Liver (tissue), 9 donors: ENCODE data around the gene FOXK1. TPM values are rescaled to one million over a fixed set of nuclear protein-coding genes. Genes with fewer than 3 reads are reported as not detected.

ENCODE experiments used
- DNase-seq: peaks from one replicate; pipeline ENCODE4 v3.0.0-alpha.2; 2017; ENCODE audit warnings: low spot score
- H3K27ac ChIP-seq, 2 donors: one replicate each; pipeline ENCODE4 v1.7.0; 2013; ENCODE audit warnings: inconsistent platforms in 2 of 2, low read length in 2 of 2, control low read depth in 1 of 2, low read depth in 1 of 2, mild to moderate bottlenecking in 1 of 2
- H3K27me3 ChIP-seq, 4 donors: one replicate each; pipeline versions ENCODE4 v1.6.1 to v1.7.0; 2013; ENCODE audit warnings: low read length in 3 of 4, inconsistent platforms in 1 of 4, mild to moderate bottlenecking in 1 of 4, moderate library complexity in 1 of 4; ENCODE audit not compliant: control insufficient read depth in 4 of 4, insufficient read depth in 4 of 4
- H3K36me3 ChIP-seq, 4 donors: one replicate each; pipeline versions ENCODE4 v1.6.1 to v1.7.0; 2013; ENCODE audit warnings: low read length in 3 of 4, mild to moderate bottlenecking in 3 of 4, low read depth in 1 of 4, moderate library complexity in 1 of 4; ENCODE audit not compliant: control insufficient read depth in 4 of 4, insufficient read depth in 3 of 4
- H3K4me1 ChIP-seq, 4 donors: one replicate each; pipeline versions ENCODE4 v1.6.1 to v1.7.0; 2013; ENCODE audit warnings: low read length in 3 of 4, mild to moderate bottlenecking in 3 of 4, moderate library complexity in 1 of 4; ENCODE audit not compliant: control insufficient read depth in 4 of 4, insufficient read depth in 4 of 4
- H3K4me3 ChIP-seq, 3 donors: one replicate each; pipeline versions ENCODE4 v1.6.1 to v1.7.0; 2013; ENCODE audit warnings: low read length in 3 of 3, control low read depth in 1 of 3, low read depth in 1 of 3, mild to moderate bottlenecking in 1 of 3
- H3K9ac ChIP-seq, 2 donors: one replicate each; pipeline ENCODE4 v1.7.0; 2013; ENCODE audit warnings: low read length in 2 of 2, mild to moderate bottlenecking in 2 of 2, moderate library complexity in 2 of 2, control low read depth in 1 of 2, low read depth in 1 of 2
- H3K9me3 ChIP-seq, 4 donors: one replicate each; pipeline versions ENCODE4 v1.6.1 to v1.7.0; 2013; ENCODE audit warnings: low read length in 3 of 4; ENCODE audit not compliant: control insufficient read depth in 4 of 4
- EGR1 ChIP-seq, 2 donors: IDR thresholded peaks; 2 replicates each; pipeline ENCODE4 v1.6.1; 2016 to 2018; ENCODE audit warnings: antibody characterized with exemption in 2 of 2, low read depth in 2 of 2
- FOXA1 ChIP-seq: IDR thresholded peaks from 2 replicates; pipeline ENCODE4 v1.6.1; 2016; ENCODE audit warnings: antibody characterized with exemption
- FOXA2 ChIP-seq: IDR thresholded peaks from 2 replicates; pipeline ENCODE4 v1.6.1; 2016; ENCODE audit warnings: antibody characterized with exemption
- GABPA ChIP-seq, 2 donors: IDR thresholded peaks in 1 of 2; conservative IDR thresholded peaks in 1 of 2; 2 replicates each; pipeline ENCODE4 v1.6.1; 2016; ENCODE audit warnings: antibody characterized with exemption in 2 of 2, mild to moderate bottlenecking in 1 of 2, moderate library complexity in 1 of 2
- HNF4A ChIP-seq, 2 donors: conservative IDR thresholded peaks; 2 replicates each; pipeline ENCODE4 v1.6.1; 2016; ENCODE audit warnings: antibody characterized with exemption in 2 of 2, mild to moderate bottlenecking in 2 of 2
- HNF4G ChIP-seq: IDR thresholded peaks from 2 replicates; pipeline ENCODE4 v1.6.1; 2016; ENCODE audit warnings: antibody characterized with exemption
- JUND ChIP-seq, 2 donors: IDR thresholded peaks; 2 replicates each; pipeline ENCODE4 v1.6.1; 2016; ENCODE audit warnings: antibody characterized with exemption in 2 of 2
- NR2F2 ChIP-seq: IDR thresholded peaks from 2 replicates; pipeline ENCODE4 v1.6.1; 2016; ENCODE audit warnings: antibody characterized with exemption
- RAD21 ChIP-seq, 2 donors: IDR thresholded peaks; 2 replicates each; pipeline ENCODE4 v1.6.1; 2016; ENCODE audit warnings: antibody characterized with exemption in 2 of 2, mild to moderate bottlenecking in 2 of 2
- RXRA ChIP-seq, 2 donors: IDR thresholded peaks; 2 replicates each; pipeline ENCODE4 v1.6.1; 2017 to 2018; ENCODE audit warnings: antibody characterized with exemption in 2 of 2, mild to moderate bottlenecking in 1 of 2
- SP1 ChIP-seq: IDR thresholded peaks from 2 replicates; pipeline ENCODE4 v1.6.1; 2018; ENCODE audit warnings: antibody characterized with exemption, mild to moderate bottlenecking
- TAF1 ChIP-seq: conservative IDR thresholded peaks from 2 replicates; pipeline ENCODE4 v1.6.1; 2016; ENCODE audit warnings: antibody characterized with exemption, mild to moderate bottlenecking
- YY1 ChIP-seq: IDR thresholded peaks from 2 replicates; pipeline ENCODE4 v1.6.1; 2016; ENCODE audit warnings: antibody characterized with exemption, mild to moderate bottlenecking
- WGBS: extraction: QIAGEN DNeasy Blood & Tissue Kit; methylation state at CpG from one replicate; pipeline ENCODE4 v1.1.7; 2013; 5-methylcytosine and 5-hydroxymethylcytosine counted together
- polyA plus RNA-seq, 2 donors: library from polyadenylated mRNA; stranded (reverse) in 1 of 2; unstranded in 1 of 2; fragments of 200-250 nt in 1 of 2; fragments of >200 nt in 1 of 2; fragmentation: Nextera tagmentation in 1 of 2; extraction: Ambion mirVana in 1 of 2; gene quantifications; one replicate each; pipeline versions ENCODE4 v1.2.1 to v1.2.3, GENCODE V29; 2013 to 2015
- total RNA-seq, 2 donors: library from RNA; depleted of rRNA; stranded (reverse); fragments of >200 nt; gene quantifications; one replicate each; pipeline ENCODE4 v1.2.3, GENCODE V29; 2014
- TF ChIP-seq, protein P1 (sequence below): IDR thresholded peaks from 2 replicates; pipeline ENCODE4 v1.6.1; 2016; ENCODE audit warnings: antibody characterized with exemption
- TF ChIP-seq, protein P2 (sequence below): IDR thresholded peaks from 2 replicates; pipeline ENCODE4 v1.6.1; 2016; ENCODE audit warnings: antibody characterized with exemption, mild to moderate bottlenecking
- TF ChIP-seq, protein P3 (sequence below): IDR thresholded peaks from 2 replicates; pipeline ENCODE4 v1.6.1; 2016; ENCODE audit warnings: antibody characterized with exemption
- TF ChIP-seq, protein P4 (sequence below): fragments of 150-350 bp; IDR thresholded peaks from 2 replicates; pipeline ENCODE4 v1.5.1; 2017; ENCODE audit warnings: improper control_type of control experiment, low read depth, low read length; ENCODE audit not compliant: missing input control
- TF ChIP-seq, protein P5 (sequence below): IDR thresholded peaks from 2 replicates; pipeline ENCODE4 v1.6.1; 2016; ENCODE audit warnings: antibody characterized with exemption
- donor health status: healthy.
- donor health status: healthy.
- donor health status: healthy.
- donor health status: healthy.
- donor health status: healthy.

The FOXK1 gene
- total and polyA plus RNA-seq, 4 donors: 1.2 to 8.5 (median 4.4) TPM

DNA sequence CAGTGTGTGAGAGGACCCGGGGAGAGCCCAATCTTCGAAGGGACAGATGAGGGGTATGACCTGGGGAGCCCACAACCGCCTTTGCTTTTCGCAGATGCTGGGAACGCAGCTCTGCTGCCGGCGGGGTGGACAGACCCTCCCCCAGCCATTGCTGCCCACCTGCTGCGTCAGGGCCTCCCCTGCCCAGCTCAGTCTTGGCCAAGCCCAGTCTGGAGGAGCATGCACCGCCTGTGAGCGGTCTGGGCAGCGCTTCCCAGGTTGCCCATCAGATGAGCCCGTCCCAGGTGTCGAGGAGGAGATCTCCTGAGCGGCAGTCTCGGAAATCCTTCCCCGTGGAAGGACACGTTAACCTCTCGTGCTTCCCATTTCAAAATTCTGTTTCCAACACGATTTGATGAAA lies 76.0 kb downstream of the FOXK1 start:
- H3K27ac ChIP-seq: no peak overlapping the region
- no peaks in the 10 kb centered on the region for H3K27me3 ChIP-seq
- TF ChIP-seq HNF4G: no peak
- no peak for DNase-seq
- H3K36me3 ChIP-seq: peaks cover 17 to 72% (median 43%) of the 10 kb centered on the region in 4 donors
- no peaks in the 10 kb centered on the region for H3K9me3 ChIP-seq
- H3K9ac ChIP-seq: no peak overlapping the region
- no peaks in the 10 kb centered on the region for H3K4me1 ChIP-seq
- 97% methylated on average over 19 of the region's 19 CpGs for WGBS
- no peak overlapping the region for H3K4me3 ChIP-seq

DNA sequence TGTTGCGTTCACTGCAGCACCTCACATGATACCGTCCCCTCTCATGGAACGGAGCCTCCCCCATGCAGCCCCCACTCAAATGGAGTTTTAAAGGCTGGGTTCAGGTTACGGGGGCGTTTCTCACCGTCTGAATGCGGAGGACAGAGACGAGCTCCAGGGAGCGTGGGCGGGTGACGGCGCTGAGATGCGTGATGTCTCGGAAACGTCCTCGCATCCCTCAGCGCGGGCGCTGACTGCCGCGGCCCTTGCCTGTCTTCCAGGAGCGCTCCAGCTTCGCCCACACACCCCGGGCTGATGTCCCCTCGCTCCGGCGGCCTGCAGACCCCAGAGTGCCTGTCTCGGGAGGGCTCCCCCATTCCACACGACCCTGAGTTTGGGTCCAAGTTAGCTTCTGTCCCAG lies 76.7 kb downstream of the FOXK1 start:
- Histone ChIP-seq H3K27ac (no peak overlapping the region), H3K9ac (no peak overlapping the region), H3K4me3 (no peak overlapping the region), H3K27me3 (no peaks in the 10 kb centered on the region), H3K36me3 (peaks cover 17 to 79% (median 46%) of the 10 kb centered on the region in 4 donors), H3K4me1 (no peaks in the 10 kb centered on the region), H3K9me3 (no peaks in the 10 kb centered on the region)
- 97% methylated on average over 29 of the region's 29 CpGs for WGBS
- no peak for TF ChIP-seq FOXA1
- no peak for TF ChIP-seq HNF4A (conservative IDR thresholded peaks at IDR 0.05)
- no peak for TF ChIP-seq RAD21 (IDR thresholded peaks at IDR 0.05)
- TF ChIP-seq EGR1 (IDR thresholded peaks at IDR 0.05; ENCODE audit: low read depth in 2 of 2): no peak
- TF ChIP-seq SP1: no peak
- TF ChIP-seq, protein P1, sequence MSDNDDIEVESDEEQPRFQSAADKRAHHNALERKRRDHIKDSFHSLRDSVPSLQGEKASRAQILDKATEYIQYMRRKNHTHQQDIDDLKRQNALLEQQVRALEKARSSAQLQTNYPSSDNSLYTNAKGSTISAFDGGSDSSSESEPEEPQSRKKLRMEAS: no peak
- TF ChIP-seq TAF1: no peak
- TF ChIP-seq GABPA (IDR thresholded peaks at IDR 0.05 in 1 of 2, conservative IDR thresholded peaks at IDR 0.05 in 1 of 2): no peak
- TF ChIP-seq, protein P2, sequence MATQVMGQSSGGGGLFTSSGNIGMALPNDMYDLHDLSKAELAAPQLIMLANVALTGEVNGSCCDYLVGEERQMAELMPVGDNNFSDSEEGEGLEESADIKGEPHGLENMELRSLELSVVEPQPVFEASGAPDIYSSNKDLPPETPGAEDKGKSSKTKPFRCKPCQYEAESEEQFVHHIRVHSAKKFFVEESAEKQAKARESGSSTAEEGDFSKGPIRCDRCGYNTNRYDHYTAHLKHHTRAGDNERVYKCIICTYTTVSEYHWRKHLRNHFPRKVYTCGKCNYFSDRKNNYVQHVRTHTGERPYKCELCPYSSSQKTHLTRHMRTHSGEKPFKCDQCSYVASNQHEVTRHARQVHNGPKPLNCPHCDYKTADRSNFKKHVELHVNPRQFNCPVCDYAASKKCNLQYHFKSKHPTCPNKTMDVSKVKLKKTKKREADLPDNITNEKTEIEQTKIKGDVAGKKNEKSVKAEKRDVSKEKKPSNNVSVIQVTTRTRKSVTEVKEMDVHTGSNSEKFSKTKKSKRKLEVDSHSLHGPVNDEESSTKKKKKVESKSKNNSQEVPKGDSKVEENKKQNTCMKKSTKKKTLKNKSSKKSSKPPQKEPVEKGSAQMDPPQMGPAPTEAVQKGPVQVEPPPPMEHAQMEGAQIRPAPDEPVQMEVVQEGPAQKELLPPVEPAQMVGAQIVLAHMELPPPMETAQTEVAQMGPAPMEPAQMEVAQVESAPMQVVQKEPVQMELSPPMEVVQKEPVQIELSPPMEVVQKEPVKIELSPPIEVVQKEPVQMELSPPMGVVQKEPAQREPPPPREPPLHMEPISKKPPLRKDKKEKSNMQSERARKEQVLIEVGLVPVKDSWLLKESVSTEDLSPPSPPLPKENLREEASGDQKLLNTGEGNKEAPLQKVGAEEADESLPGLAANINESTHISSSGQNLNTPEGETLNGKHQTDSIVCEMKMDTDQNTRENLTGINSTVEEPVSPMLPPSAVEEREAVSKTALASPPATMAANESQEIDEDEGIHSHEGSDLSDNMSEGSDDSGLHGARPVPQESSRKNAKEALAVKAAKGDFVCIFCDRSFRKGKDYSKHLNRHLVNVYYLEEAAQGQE: no peak
- TF ChIP-seq, protein P3, sequence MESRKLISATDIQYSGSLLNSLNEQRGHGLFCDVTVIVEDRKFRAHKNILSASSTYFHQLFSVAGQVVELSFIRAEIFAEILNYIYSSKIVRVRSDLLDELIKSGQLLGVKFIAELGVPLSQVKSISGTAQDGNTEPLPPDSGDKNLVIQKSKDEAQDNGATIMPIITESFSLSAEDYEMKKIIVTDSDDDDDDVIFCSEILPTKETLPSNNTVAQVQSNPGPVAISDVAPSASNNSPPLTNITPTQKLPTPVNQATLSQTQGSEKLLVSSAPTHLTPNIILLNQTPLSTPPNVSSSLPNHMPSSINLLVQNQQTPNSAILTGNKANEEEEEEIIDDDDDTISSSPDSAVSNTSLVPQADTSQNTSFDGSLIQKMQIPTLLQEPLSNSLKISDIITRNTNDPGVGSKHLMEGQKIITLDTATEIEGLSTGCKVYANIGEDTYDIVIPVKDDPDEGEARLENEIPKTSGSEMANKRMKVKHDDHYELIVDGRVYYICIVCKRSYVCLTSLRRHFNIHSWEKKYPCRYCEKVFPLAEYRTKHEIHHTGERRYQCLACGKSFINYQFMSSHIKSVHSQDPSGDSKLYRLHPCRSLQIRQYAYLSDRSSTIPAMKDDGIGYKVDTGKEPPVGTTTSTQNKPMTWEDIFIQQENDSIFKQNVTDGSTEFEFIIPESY: no peak
- no peak for TF ChIP-seq RXRA (IDR thresholded peaks at IDR 0.05)
- TF ChIP-seq, protein P4, sequence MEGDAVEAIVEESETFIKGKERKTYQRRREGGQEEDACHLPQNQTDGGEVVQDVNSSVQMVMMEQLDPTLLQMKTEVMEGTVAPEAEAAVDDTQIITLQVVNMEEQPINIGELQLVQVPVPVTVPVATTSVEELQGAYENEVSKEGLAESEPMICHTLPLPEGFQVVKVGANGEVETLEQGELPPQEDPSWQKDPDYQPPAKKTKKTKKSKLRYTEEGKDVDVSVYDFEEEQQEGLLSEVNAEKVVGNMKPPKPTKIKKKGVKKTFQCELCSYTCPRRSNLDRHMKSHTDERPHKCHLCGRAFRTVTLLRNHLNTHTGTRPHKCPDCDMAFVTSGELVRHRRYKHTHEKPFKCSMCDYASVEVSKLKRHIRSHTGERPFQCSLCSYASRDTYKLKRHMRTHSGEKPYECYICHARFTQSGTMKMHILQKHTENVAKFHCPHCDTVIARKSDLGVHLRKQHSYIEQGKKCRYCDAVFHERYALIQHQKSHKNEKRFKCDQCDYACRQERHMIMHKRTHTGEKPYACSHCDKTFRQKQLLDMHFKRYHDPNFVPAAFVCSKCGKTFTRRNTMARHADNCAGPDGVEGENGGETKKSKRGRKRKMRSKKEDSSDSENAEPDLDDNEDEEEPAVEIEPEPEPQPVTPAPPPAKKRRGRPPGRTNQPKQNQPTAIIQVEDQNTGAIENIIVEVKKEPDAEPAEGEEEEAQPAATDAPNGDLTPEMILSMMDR: no peak
- TF ChIP-seq FOXA2: no peak
- no peak for TF ChIP-seq HNF4G
- TF ChIP-seq NR2F2: no peak
- TF ChIP-seq JUND (IDR thresholded peaks at IDR 0.05): no peak
- TF ChIP-seq, protein P5, sequence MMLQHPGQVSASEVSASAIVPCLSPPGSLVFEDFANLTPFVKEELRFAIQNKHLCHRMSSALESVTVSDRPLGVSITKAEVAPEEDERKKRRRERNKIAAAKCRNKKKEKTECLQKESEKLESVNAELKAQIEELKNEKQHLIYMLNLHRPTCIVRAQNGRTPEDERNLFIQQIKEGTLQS: no peak
- no peak for TF ChIP-seq YY1
- DNase-seq: no peak
